Activated naive CD8-positive, alpha-beta T cell treated with anti-CD3 and anti-CD28 coated beads for 36 hours (primary cell): ENCODE results near the gene FAAP20. TPM values are rescaled to one million over a fixed set of nuclear protein-coding genes. Genes with fewer than 3 reads are reported as not detected.

ENCODE experiments used
- DNase-seq: peaks from one replicate; pipeline ENCODE4 v3.0.0; 2021
- H3K27ac Mint-ChIP-seq: one replicate; pipeline ENCODE4 v1.8.0; 2022; ENCODE audit warnings: mild to moderate bottlenecking, moderate library complexity, mixed read lengths
- H3K27me3 Mint-ChIP-seq: one replicate; pipeline ENCODE4 v1.8.0; 2022; ENCODE audit warnings: mild to moderate bottlenecking, mixed read lengths
- H3K36me3 Mint-ChIP-seq: one replicate; pipeline ENCODE4 v1.8.0; 2021; ENCODE audit warnings: mild to moderate bottlenecking, mixed read lengths
- H3K4me1 Mint-ChIP-seq: one replicate; pipeline ENCODE4 v1.8.0; 2021; ENCODE audit warnings: mixed read lengths
- H3K4me3 Mint-ChIP-seq: one replicate; pipeline ENCODE4 v1.8.0; 2022; ENCODE audit warnings: mild to moderate bottlenecking, moderate library complexity, mixed read lengths
- H3K9me3 Mint-ChIP-seq: one replicate; pipeline ENCODE4 v1.8.0; 2022; ENCODE audit warnings: mixed read lengths
- total RNA-seq, 2 experiments: library from RNA; stranded (reverse); gene quantifications; one replicate each; pipeline ENCODE4 v1.2.3, GENCODE V29; 2021

FAAP20 gene
- total RNA-seq, 2 experiments from 2014 or later, result 69.3 to 71.4 TPM

DNA sequence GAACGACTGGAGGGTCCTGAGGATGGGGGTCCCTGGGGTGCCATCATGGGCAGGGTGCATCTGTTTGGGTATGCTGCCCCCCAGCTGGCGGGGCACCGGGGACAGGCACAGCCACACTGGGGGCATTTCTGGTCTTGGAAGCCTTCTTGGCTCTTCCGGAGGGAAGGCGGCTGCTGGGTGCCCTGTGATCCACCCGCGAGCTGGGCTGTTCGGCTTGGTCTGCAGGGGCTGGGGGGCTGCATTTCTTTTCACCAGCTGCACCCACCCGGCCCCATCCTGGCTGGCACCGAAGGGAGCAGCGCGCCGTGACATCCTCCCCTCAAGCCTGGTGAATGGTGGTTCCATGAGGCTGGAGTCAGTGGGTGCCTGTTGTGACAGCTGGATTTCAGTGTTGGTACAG, 12.2 kb downstream of the FAAP20 start:
- Mint-ChIP-seq H3K9me3 (no peaks in the 10 kb centered on the region), H3K27me3 (no peaks in the 10 kb centered on the region), H3K27ac (no peak overlapping the region), H3K4me1 (no peaks in the 10 kb centered on the region), H3K4me3 (no peak overlapping the region), H3K36me3 (no peaks in the 10 kb centered on the region)
- no peak for DNase-seq

DNA sequence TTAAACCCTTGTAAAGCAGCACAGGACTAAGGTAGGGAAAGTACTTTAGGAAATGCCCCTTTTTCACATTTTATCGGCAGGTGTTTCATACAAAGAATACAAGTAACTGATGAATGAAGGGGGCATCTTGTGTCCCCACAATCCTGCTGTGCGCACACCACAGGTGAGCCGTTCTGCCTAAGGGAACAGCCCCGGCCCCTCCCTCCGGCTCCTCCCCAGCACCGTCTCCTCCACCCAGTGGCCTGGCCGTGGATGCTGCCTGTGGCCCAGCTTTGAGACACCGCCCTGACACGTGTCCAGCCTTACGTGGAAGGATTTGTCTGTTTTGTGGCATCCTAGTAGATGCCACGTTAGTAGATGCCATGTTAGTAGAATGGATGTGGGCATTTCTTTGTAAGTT, 12.8 kb downstream of the FAAP20 start:
- Mint-ChIP-seq H3K36me3 (no peaks in the 10 kb centered on the region), H3K4me3 (no peak overlapping the region)

DNA sequence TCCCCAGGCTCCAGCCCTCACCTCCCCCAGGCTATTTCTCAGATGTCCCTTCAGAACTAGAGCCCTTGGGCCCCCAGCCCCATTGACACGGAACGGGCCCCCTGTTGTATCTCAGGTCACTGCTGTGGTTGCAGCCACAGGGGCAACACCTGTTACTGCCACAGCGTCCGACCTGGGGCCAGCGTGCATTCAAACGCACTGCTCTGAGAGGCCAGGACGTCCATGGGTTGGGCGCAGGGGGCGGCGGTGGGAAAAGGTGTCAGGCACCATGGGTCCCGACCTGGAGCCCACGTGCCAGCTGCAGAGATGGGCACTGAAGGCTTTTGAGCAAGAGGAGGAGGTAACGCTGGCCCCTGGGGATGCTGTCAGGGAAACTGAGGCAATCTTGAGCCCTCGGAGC, 13.3 kb downstream of the FAAP20 start:
- H3K27ac Mint-ChIP-seq, result no peak overlapping the region
- no peak for DNase-seq
- H3K4me3 Mint-ChIP-seq, result no peak overlapping the region
- no peaks in the 10 kb centered on the region for H3K27me3 Mint-ChIP-seq
- no peaks in the 10 kb centered on the region for H3K36me3 Mint-ChIP-seq
- no peaks in the 10 kb centered on the region for H3K9me3 Mint-ChIP-seq
- H3K4me1 Mint-ChIP-seq, result no peaks in the 10 kb centered on the region

More for the DNA sequence above, 12.8 kb downstream of the FAAP20 start:
- no peak overlapping the region for H3K27ac Mint-ChIP-seq
- H3K27me3 Mint-ChIP-seq, result no peaks in the 10 kb centered on the region
- H3K4me1 Mint-ChIP-seq, result no peaks in the 10 kb centered on the region
- no peaks in the 10 kb centered on the region for H3K9me3 Mint-ChIP-seq
- no peak for DNase-seq

DNA sequence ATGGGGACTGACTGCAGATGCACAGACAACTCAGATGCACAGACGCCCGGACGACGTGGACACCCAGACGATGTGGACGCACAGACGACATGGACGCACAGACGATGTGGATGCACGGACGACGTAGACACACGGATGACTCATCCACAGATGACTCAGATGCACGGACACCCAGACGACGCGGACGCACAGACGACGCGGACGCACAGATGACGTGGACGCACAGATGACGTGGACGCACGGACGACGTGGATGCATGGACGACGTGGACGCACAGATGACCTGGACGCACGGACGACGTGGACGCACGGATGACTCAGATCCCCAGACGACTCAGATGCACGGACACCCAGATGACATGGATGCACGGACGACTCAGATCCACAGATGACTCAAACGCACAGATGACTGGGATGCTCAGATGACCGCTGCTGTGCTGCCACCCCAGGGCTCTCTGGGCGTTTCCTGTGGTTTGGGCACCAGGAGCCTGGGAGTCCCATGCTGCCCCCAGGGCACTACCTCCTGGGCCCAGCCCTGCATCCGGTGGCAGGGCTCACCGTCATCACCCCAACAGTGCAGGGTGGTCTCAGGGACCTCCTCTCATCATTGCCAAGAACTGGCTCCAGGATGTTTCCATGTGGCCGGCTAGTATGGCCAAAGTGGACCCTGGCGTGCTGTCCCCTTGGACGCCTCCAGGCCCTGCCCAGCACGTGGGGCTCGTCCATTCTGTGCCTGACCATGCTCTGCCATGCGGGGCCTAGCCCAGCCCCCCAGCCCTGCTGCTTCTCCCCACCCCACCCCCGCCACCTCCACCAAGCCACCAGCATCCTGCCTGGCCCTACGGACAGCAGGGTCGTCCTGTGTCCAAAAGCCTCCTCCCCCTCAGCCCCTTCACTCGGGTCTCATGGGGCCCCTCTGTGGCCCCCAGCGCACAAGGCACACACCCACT, 14.0 kb downstream of the FAAP20 start:
- Mint-ChIP-seq H3K4me3 (no peak overlapping the region), H3K4me1 (no peaks in the 10 kb centered on the region), H3K27ac (no peak overlapping the region), H3K27me3 (no peaks in the 10 kb centered on the region), H3K9me3 (no peaks in the 10 kb centered on the region), H3K36me3 (no peaks in the 10 kb centered on the region)
- DNase-seq, result no peak

DNA sequence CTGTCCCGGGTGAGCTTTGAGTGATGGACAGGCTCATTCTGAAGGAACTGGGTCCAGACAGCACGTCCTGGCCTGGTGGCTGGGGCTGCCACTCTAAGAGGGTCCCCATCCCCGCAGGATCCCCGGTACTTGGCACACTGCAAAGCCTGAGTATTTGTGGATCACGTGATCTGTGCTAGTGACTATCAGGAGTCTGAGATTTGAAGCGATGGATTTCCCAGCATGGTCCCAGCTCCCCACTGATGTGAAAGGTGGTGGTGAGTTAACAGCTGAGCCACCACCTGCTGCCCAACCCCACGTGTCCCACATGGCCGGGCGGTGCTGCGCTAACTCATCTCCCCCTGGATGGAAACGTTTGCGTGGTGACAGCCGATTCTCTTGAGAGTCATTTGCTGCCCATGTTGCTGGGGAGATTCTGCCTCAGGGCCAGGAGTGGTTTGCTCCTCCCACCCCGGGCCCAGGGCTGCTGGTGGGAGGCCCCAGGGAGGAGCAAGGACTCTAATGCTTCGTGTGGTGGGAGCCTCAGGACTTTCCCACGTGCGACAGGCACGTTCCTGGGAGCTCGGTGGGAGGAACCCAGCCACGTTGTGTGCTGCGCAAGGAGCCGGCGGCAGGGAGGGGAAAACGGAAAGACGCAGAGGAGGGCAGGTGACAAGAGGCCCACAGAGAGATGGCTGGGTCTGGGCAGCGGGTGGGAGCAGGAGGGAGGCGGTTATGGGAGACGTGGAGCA, 15.1 kb downstream of the FAAP20 start:
- Mint-ChIP-seq H3K9me3 (no peaks in the 10 kb centered on the region), H3K4me3 (no peak overlapping the region), H3K36me3 (no peaks in the 10 kb centered on the region), H3K27me3 (no peaks in the 10 kb centered on the region), H3K4me1 (no peaks in the 10 kb centered on the region), H3K27ac (no peak overlapping the region)
- DNase-seq, result no peak

DNA sequence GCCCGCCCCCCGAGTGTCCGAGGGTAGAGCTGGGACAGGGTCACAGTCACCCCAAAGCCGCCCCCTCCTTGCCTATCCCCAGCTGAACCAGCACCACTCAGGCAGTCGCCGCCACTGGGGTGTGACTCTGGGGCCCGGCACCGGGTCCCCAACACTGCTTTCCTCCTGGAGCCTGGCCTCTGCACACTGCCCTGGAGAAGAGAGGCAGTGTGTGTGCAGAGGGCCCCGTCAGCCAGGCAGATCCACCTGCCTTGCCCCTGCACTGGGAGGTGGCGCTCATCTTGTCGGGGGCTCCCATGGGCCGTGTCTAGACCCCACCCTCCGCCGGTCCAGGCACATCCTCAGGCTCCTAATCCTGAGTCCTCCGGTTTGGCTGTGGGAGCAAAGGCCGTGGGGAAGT, 15.7 kb downstream of the FAAP20 start:
- Mint-ChIP-seq H3K4me3 (no peak overlapping the region), H3K9me3 (no peaks in the 10 kb centered on the region), H3K27me3 (no peaks in the 10 kb centered on the region), H3K4me1 (no peaks in the 10 kb centered on the region), H3K36me3 (no peaks in the 10 kb centered on the region), H3K27ac (no peak overlapping the region)
- DNase-seq, result no peak

DNA sequence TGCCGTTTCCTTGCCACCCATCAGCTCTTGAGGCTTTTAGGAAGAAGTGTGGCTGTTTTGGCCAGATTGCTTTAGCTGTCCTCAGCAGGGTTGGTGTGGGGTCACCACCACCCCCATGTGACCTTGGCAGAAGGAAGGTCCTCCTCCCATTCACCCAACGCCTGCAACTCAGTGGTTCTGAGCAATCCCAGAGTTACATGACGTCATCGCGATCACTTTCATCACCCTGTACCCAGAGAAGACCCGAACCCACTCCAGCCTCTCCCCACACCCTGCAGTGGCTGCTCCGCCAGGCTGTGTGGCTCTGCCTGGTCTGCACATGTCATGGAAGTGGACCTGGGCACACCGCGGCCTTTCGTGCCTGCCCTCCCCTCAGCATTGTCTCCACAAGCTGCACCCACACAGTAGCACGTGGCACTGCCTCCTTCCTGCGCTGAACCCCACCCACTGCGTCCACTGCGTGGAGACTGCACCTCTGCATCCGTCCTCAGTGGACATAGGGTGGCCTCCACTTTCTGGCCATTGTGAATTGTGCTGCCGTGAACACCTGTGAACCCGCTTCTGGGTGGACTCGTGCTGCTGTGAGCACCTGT, 16.5 kb downstream of the FAAP20 start:
- H3K4me3 Mint-ChIP-seq, result no peak overlapping the region
- H3K9me3 Mint-ChIP-seq, result no peaks in the 10 kb centered on the region
- no peaks in the 10 kb centered on the region for H3K4me1 Mint-ChIP-seq
- H3K36me3 Mint-ChIP-seq, result no peaks in the 10 kb centered on the region
- no peak overlapping the region for H3K27ac Mint-ChIP-seq
- no peak for DNase-seq
- H3K27me3 Mint-ChIP-seq, result no peaks in the 10 kb centered on the region

DNA sequence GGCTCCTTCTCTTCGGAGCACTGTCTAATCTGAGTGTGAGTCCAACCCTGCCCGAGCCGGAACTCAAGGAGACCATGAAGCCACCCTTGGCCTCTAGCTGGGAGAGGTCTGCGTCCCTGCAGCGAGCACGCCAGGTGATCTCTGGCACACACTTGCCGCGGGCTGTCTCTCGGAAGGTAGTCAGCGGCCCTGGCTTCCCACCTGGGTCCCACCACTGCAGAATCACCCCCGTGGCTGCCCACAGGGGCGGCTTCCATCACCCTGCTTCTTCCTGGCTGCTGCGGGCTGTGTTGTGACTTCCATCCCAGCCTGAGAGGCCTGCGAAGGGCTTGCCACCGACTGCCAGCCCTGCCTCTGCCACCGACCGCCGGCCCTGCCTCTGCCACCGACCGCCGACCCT, 17.0 kb downstream of the FAAP20 start:
- Mint-ChIP-seq H3K4me1 (no peaks in the 10 kb centered on the region), H3K27ac (no peak overlapping the region), H3K4me3 (no peak overlapping the region), H3K9me3 (no peaks in the 10 kb centered on the region), H3K36me3 (no peaks in the 10 kb centered on the region), H3K27me3 (no peaks in the 10 kb centered on the region)
- no peak for DNase-seq

DNA sequence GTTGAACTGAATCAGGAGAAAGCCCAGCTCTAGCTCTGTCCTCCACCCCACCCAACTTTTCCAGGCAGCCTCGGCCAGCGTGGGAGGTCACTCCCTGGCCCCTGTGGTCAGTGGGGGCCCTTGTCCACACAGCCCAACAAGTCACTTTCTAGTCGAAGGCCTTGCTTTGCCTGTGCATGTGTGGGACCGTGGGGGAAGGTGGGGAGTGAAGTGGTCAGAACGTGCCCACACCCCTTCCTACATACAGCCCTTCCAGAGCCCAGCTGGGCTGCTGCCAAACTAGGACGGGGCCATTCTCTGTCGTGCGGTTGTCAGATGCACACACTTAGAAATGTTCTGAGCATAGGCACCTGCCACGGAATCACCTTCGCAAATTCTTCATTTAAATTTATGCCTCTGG, 18.0 kb downstream of the FAAP20 start:
- H3K36me3 Mint-ChIP-seq, result no peaks in the 10 kb centered on the region
- no peak overlapping the region for H3K4me3 Mint-ChIP-seq
- DNase-seq, result no peak
- H3K9me3 Mint-ChIP-seq, result no peaks in the 10 kb centered on the region
- H3K4me1 Mint-ChIP-seq, result no peaks in the 10 kb centered on the region
- H3K27me3 Mint-ChIP-seq, result no peaks in the 10 kb centered on the region
- no peak overlapping the region for H3K27ac Mint-ChIP-seq

DNA sequence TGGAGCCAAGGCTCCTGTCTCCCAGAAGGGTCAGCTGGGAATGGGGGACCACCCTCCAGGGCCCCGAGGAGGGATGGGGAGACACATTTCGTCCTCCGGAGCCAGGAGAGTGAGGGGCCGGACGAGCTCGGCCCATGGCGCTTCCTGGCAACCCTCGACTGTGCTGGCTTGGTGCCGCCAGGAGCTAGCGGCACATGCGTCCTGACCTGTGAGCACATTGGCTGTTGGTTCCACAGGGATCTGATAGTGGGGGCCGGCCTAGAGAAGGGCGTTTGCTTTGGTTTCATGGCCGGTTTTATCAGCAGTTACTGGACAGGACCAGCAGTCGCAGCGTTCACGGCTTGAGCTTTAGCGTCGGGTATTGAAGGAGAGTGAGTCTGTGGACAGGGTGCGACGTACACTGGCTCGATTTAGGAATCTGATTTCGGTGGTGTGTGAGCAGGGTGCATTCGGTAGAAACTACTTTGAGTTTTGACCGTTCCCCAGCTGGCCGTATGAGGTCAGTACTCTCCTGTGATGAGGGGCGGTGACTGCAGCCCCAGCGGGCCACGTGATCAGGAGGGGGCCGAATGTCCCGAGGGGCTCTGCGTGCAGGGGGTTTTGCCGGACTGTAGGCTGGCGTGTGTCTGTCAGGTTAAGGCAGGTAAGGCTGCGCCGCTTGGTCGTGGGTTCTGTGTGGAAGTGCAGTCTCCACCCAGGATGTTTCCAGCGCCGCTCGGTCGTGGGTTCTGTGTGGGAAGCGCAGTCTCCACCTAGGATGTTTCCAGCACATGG, 18.7 kb downstream of the FAAP20 start:
- Mint-ChIP-seq H3K4me3 (no peak overlapping the region), H3K9me3 (no peaks in the 10 kb centered on the region), H3K4me1 (no peaks in the 10 kb centered on the region), H3K27ac (no peak overlapping the region), H3K27me3 (no peaks in the 10 kb centered on the region), H3K36me3 (no peaks in the 10 kb centered on the region)
- no peak for DNase-seq

DNA sequence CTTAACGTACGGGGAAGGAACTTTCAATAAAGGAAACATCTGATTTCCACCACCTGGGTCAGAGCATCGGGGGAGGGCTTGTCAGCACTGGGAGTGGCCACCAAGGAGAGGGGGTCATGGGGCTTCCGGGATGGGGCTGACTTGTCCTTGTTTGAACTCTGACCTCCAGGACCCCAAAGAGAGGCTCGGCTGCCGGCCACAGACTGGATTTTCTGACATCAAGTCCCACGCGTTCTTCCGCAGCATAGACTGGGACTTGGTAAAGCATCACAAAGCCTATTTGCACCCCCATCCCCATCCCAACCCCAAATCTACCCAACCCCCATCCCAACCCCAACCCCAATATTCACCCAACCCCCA, 19.5 kb downstream of the FAAP20 start:
- no peaks in the 10 kb centered on the region for H3K4me1 Mint-ChIP-seq
- no peaks in the 10 kb centered on the region for H3K36me3 Mint-ChIP-seq
- no peaks in the 10 kb centered on the region for H3K9me3 Mint-ChIP-seq
- peak overlapping the region; percentile 43 for H3K4me3 Mint-ChIP-seq
- no peak overlapping the region for H3K27ac Mint-ChIP-seq
- no peak for DNase-seq
- H3K27me3 Mint-ChIP-seq, result no peaks in the 10 kb centered on the region

DNA sequence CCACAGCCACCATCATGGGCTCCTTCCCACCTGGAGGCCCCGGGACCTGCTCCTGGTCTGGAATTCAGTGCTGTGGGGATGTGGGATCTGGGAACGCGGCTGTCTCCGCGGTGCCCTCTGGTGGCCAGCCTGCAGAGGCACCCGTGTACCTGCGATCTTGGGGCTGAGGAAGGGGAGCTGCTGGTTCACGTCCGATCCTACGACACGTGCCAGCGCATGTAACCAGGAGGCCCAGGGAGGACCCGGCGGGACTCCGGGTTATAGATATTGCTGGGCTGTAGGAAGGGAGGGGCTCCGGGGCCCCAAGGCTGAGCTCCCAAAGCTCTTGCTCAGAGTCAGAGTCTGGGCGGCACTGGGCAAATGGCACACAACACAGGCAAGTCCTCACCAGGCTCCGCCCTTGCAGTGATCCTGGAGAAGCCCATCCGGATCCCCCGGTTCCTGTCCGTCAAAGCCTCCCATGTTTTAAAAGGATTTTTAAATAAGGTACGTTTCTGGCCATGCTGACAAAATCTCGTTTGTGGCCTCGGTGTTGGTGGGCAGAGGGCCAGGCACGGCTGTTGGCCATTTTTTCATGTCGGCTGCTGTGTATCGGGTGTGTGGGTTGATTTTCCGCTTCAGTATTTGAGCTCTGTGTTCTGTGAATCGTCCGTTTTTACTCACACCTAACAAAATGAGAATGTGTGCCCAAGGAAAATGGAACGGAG, 20.1 kb downstream of the FAAP20 start:
- H3K4me3 Mint-ChIP-seq, result peak overlapping the region; percentile 43
- no peak overlapping the region for H3K27ac Mint-ChIP-seq
- H3K27me3 Mint-ChIP-seq, result no peaks in the 10 kb centered on the region
- no peaks in the 10 kb centered on the region for H3K4me1 Mint-ChIP-seq
- H3K9me3 Mint-ChIP-seq, result no peaks in the 10 kb centered on the region
- DNase-seq, result peak; percentile 31
- H3K36me3 Mint-ChIP-seq, result no peaks in the 10 kb centered on the region

DNA sequence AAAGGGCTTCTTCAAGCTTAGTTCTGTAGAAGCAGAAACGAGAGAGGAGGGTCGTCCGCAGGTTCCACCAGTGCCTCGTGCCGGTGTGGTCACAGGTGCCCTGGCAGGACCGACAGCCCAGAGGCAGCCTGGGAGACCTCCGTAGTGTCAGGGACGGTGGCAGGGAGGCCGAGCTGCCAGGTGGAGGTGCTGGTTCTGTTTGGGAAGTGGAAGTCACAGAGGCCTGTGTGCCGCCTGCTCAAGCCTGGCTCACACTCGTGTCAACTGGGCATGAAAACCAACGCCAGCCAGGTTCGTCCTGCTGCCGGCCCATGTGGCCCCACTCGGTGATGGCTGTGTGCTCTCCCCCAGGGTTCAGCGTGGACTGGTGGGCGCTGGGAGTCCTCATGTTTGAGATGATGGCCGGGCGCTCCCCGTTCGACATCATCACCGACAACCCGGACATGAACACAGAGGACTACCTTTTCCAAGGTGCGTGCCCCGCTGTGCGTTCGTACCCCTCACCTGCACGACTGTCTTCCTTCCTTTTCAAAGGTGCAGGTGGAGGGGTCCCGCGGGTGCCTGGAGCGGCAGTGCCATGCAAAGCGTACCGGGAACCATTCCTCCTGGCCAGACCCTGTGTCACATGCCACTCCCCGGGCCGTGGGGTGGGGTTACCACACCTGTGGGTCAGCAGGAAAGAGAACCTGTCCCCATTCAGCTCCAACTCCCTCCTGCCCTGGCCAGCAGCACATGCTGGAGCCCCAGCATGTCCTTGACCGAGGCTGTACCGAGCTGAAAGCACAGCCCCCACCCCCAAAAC, 20.8 kb downstream of the FAAP20 start:
- no peak overlapping the region for H3K4me3 Mint-ChIP-seq
- no peaks in the 10 kb centered on the region for H3K27me3 Mint-ChIP-seq
- H3K36me3 Mint-ChIP-seq, result no peaks in the 10 kb centered on the region
- no peak overlapping the region for H3K27ac Mint-ChIP-seq
- H3K9me3 Mint-ChIP-seq, result no peaks in the 10 kb centered on the region
- H3K4me1 Mint-ChIP-seq, result no peaks in the 10 kb centered on the region
- no peak for DNase-seq
